ENCODE measurements around the gene MCC. TPM values are rescaled to one million over a fixed set of nuclear protein-coding genes. Genes with fewer than 3 reads are reported as not detected.

MCC gene
- total RNA-seq, 4 donors from 2014 or later = 5.1 to 22.3 (median 13.0) TPM

- Histone ChIP-seq H3K27me3 (no peaks in the 10 kb centered on the region), H3K36me3 (no peaks in the 10 kb centered on the region), H3K27ac (no peak overlapping the region), H3K4me1 (peaks cover 0 to 7% of the 10 kb centered on the region in 2 donors), H3K4me3 (replicated peaks in 1 of 3) (no peak overlapping the region), H3K9me3 (no peaks in the 10 kb centered on the region)
- intact Hi-C loops (cut with DNase I) = loop anchor here (5.0 kb wide), 1 partner anchor 334 kb away; no protein-coding TSS in a partner anchor
- no peak for TF ChIP-seq POLR2A (IDR thresholded peaks at IDR 0.05)
- TF ChIP-seq CTCF (IDR thresholded peaks at IDR 0.05) = no peak
- 60 to 76% methylated on average over 4 of the region's 4 CpGs for WGBS, 2 donors
- no peak for DNase-seq
Observed at GRCh38 chr5:113331209-113331551, 157.1 kb downstream of the MCC start.

GRCh38 chr5:113330533-113331208 lies 157.6 kb downstream of the MCC start:
- peak in 4 of 6 experiments; percentile 12 to 43 (median 41) for TF ChIP-seq CTCF (IDR thresholded peaks at IDR 0.05)
- no peak for TF ChIP-seq POLR2A (IDR thresholded peaks at IDR 0.05)
- Histone ChIP-seq H3K4me1 (peaks cover 0 to 7% of the 10 kb centered on the region in 2 donors), H3K4me3 (replicated peaks in 1 of 3) (no peak overlapping the region), H3K9me3 (no peaks in the 10 kb centered on the region), H3K27me3 (no peaks in the 10 kb centered on the region), H3K27ac (no peak overlapping the region), H3K36me3 (no peaks in the 10 kb centered on the region)
- WGBS, 2 donors = 16 to 23% methylated on average over 4 of the region's 4 CpGs
- intact Hi-C loops (cut with DNase I) = loop anchor here (5.0 kb wide), 1 partner anchor 333 kb away; no protein-coding TSS in a partner anchor
- DNase-seq = peak; percentile 13 to 17

- TF ChIP-seq CTCF (IDR thresholded peaks at IDR 0.05) (no peak), POLR2A (IDR thresholded peaks at IDR 0.05) (no peak)
- H3K9me3 ChIP-seq = no peaks in the 10 kb centered on the region
- DNase-seq = no peak
- H3K4me1 ChIP-seq = peaks cover 0 to 7% of the 10 kb centered on the region in 2 donors
- H3K4me3 ChIP-seq (replicated peaks in 1 of 3) = no peak overlapping the region
- H3K27ac ChIP-seq = no peak overlapping the region
- no peaks in the 10 kb centered on the region for H3K36me3 ChIP-seq
- WGBS, 2 donors = 65 to 89% methylated on average over 2 of the region's 2 CpGs
- no peaks in the 10 kb centered on the region for H3K27me3 ChIP-seq
- intact Hi-C loops (cut with DNase I) = loop anchor here (5.0 to 10.0 kb wide), 2 partner anchors 275 to 333 kb away; no protein-coding TSS in a partner anchor
Observed at GRCh38 chr5:113329981-113330380, 158.3 kb downstream of the MCC start.

- Histone ChIP-seq H3K36me3 (no peaks in the 10 kb centered on the region), H3K27ac (no peak overlapping the region), H3K27me3 (no peaks in the 10 kb centered on the region), H3K4me3 (replicated peaks in 1 of 3) (no peak overlapping the region), H3K4me1 (no peaks in the 10 kb centered on the region), H3K9me3 (no peaks in the 10 kb centered on the region)
- intact Hi-C loops (cut with DNase I) = loop anchor here (10.0 kb wide), 1 partner anchor 270 kb away; no protein-coding TSS in a partner anchor
- 90 to 95% methylated on average over 4 of the region's 4 CpGs for WGBS, 2 donors
- no peak for DNase-seq
- TF ChIP-seq POLR2A (IDR thresholded peaks at IDR 0.05) = no peak
- TF ChIP-seq CTCF (IDR thresholded peaks at IDR 0.05) = no peak
Observed at GRCh38 chr5:113325054-113325453, 163.2 kb downstream of the MCC start.

- intact Hi-C loops (cut with DNase I) = loop anchor here (10.0 kb wide), 1 partner anchor 266 kb away; no protein-coding TSS in a partner anchor
- WGBS, 2 donors = 79 to 85% methylated on average over 2 of the region's 2 CpGs
- DNase-seq = no peak
- H3K9me3 ChIP-seq = no peaks in the 10 kb centered on the region
- H3K27me3 ChIP-seq = no peaks in the 10 kb centered on the region
- H3K4me3 ChIP-seq (replicated peaks in 1 of 3) = no peak overlapping the region
- no peak for TF ChIP-seq POLR2A (IDR thresholded peaks at IDR 0.05)
- TF ChIP-seq CTCF (IDR thresholded peaks at IDR 0.05) = no peak
- no peaks in the 10 kb centered on the region for H3K36me3 ChIP-seq
- H3K4me1 ChIP-seq = no peaks in the 10 kb centered on the region
- H3K27ac ChIP-seq = no peak overlapping the region
Observed at GRCh38 chr5:113321276-113321675, 167.0 kb downstream of the MCC start.

Data from thyroid gland (tissue), 4 donors.